GM18502 (cell line): ENCODE results near the gene EMSY.

ENCODE experiments used
- ATAC-seq: cut with Tn5 transposase; IDR thresholded peaks from one replicate; pipeline ENCODE4 v1.9.1; 2021; ENCODE audit warnings: mild to moderate bottlenecking; ENCODE audit not compliant: unreplicated experiment, poor library complexity

Gene EMSY

DNA sequence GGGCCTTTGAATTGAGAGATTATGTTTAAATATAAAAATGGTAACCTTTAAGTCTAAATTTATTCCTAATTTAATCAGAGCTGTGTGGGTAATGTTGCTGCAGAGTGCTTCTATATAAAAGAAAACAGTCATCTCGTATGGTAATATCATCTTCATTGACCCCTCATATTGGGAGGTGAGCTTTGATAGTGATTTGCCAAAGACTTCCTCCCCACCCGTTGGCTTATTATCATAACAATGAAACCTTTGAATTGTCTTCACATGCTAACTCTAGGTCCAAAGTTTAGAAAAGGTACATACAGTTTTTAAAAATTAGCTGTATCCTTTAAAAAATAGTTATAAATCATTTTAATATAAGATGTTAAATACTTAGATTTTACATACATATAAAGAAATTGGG lies 3.7 kb downstream of the EMSY start:
- ATAC-seq: no peak

DNA sequence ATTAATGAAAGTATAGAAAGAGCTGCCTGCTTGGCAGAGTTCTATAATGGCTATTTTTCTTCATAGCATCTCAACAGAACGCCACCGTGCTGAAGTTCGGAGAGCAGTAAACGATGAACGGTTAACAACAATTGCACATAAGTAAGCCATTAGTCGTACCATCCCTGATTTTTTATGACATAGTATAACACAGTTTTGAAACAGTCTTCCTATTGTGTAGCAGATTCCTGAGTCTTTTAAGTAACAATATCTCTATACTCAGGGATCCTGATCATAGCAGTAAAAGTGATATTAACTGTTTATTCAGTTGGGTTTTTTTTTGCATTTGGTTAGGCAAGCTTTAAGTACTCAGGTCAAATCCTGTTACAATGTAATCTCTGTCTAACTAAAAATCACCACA lies 8.4 kb downstream of the EMSY start:
- ATAC-seq: no peak

- ATAC-seq: no peak
Measured at GRCh38 chr11:76455331-76455730, 10.5 kb downstream of the EMSY start.

DNA sequence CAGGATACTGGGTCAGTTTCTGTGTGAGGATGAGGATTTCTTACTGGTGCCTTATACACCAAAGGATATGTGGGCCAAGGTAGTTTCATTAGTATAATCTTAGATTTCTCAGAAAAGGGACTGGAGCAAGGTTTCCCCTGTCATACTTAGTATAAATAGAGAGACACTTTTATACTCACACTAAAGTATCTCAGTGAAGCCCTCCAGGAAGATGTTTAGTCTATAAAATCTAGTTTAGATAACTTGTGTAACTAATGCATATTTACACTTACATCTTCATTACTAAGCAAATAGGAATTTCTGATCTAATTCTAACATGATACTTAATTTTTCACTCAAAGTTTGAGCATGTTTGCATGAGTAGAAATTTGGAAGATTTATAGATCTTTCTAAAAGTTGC lies 11.1 kb downstream of the EMSY start:
- no peak for ATAC-seq

- ATAC-seq: no peak
Measured at GRCh38 chr11:76456571-76456970, 11.8 kb downstream of the EMSY start.

- no peak for ATAC-seq
Measured at GRCh38 chr11:76459299-76459698, 14.5 kb downstream of the EMSY start.

GRCh38 chr11:76459846-76460245 lies 15.0 kb downstream of the EMSY start:
- no peak for ATAC-seq

DNA sequence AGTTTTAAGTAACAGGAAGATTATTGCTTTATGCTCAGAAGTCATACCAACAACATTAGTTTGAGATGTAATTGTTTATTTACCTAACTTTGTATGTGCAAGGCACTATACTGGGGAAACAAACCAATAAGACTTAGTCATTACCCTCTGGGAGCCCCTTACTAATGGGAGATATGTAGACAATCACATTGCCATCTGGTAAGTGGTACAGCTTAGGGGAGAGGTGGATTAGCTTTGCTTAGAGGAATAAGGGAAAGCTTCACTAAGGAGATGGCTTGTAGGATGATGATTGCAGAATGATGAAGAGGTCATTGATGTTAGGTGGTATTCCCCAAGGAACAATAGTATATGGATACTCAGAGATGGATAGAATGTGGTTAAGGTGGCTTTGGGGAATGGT lies 17.5 kb downstream of the EMSY start:
- ATAC-seq: no peak

- ATAC-seq: no peak
Measured at GRCh38 chr11:76465701-76466100, 20.9 kb downstream of the EMSY start.

- ATAC-seq: no peak
Measured at GRCh38 chr11:76466666-76467065, 21.8 kb downstream of the EMSY start.

DNA sequence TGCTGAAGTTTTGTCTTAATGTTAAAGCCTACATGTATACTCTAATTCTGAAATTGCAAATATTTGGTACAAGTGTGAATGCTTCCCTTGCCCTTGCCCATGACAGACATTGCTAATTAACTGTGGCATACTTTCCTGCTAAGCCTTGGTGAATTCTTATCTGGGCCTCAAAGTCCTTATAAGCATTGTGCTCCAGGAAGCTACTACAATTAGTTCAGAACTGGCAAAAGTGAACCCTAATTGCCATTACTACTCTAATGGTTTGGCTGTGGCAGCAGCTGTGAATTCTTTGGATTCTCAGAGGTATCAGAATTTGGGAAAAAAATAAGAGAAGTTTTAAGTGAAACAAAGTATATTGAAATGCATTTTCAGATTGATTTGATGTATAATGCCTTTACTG lies 24.3 kb downstream of the EMSY start:
- ATAC-seq: no peak

DNA sequence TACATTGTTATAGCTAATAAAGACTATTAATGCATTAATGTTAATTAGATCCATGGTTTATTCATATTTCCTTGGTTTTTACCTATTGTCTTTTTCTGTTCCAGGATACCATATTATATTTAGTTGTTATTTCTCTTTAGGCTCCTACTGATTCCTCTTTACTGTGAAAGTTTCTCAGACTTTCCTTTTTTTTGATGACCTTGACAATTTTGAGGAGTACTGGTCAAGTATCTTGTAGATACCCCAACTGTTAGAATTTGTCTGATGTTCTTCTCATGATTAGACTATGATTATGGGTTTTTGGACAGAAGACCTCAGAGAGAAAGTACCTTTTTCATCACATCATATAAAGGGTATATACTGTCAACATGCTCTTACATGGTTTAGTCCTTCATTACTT lies 26.6 kb downstream of the EMSY start:
- ATAC-seq: no peak

GRCh38 chr11:76480241-76480640 lies 35.4 kb downstream of the EMSY start:
- ATAC-seq: no peak

GRCh38 chr11:76491644-76492043 lies 46.8 kb downstream of the EMSY start:
- no peak for ATAC-seq

DNA sequence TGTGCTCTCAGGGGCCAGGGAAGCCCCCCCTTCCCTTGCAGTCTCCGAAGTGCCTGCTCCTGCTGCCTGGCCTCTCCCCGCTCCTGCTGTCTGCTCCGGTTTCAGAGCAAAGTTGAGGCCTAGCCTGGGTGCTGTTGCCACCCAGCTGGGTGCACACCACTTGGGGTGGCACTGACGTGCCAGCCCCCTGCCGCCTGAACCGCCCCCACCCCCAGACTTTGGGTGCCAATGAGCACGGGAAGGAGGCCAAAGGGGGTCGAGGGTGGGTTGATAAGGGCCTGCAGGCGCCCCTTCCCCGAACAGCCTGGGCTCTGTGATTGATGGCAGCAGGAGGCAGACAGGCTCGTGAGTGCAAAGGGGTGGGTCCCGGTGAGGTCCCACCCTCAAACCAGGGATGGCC lies 48.2 kb downstream of the EMSY start:
- no peak for ATAC-seq

GRCh38 chr11:76493626-76494539 lies 49.1 kb downstream of the EMSY start:
- no peak for ATAC-seq

GRCh38 chr11:76495019-76495418 lies 50.2 kb downstream of the EMSY start:
- ATAC-seq: no peak

- ATAC-seq: no peak
Measured at GRCh38 chr11:76496174-76496573, 51.4 kb downstream of the EMSY start.

- no peak for ATAC-seq
Measured at GRCh38 chr11:76501526-76502202, 56.8 kb downstream of the EMSY start.

DNA sequence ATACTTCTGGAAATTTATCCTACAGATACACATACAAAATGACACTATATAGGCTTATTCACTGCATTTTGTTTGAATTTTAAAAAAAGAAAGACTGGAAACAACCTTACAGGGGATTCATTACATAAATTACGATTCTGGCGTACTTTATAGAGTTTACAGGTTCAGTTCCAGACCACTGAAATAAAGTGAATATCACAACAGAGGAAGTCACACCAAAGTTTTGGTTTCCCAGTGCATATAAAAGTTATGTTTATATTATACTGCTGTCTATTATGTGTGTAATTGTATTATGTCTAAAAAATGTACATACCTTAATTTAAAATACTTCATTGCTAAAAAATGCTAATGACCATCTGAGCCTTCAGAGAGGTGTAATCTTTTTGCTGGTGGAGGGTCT lies 62.0 kb downstream of the EMSY start:
- ATAC-seq: no peak

- ATAC-seq: no peak
Measured at GRCh38 chr11:76510060-76511047, 65.5 kb downstream of the EMSY start.
